ENCODE measurements around the gene SLC12A3.
A peak's percentile ranks its signal among the peaks of the same experiment; 100 is the strongest.

SLC12A3 gene

DNA sequence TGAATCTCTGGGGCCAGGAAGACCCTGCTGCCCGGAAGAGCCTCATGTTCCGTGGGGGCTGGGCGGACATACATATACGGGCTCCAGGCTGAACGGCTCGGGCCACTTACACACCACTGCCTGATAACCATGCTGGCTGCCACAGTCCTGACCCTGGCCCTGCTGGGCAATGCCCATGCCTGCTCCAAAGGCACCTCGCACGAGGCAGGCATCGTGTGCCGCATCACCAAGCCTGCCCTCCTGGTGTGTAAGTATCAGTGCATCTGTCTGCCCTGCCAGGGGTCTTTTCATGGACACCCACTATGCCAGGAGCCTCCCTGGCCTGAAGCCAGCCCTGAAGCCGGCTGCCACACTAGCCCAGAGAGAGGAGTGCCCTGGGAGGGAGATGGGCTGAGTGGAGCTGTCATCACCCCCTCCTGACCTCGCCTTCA is 96.9 kb downstream of the SLC12A3 start, which contains the start of gene CETP:
Gene CETP, plus strand, starts transcription at position 100 of the 431 bp plus-strand sequence. Its CDS starts 30 bp downstream, at position 130.
- Histone ChIP-seq H3K9me3 (ENCODE audit: control insufficient read depth, low read length) (no peaks in the 10 kb centered on the region), H3K9ac (no peak within 1 kb of the TSS), H3K27me3 (ENCODE audit: control insufficient read depth, insufficient read depth, low read length) (no peaks in the 10 kb centered on the region), H3K4me1 (no peaks in the 10 kb centered on the region), H3K4me3 (ENCODE audit: low read depth, low read length) (no peak within 1 kb of the TSS), H3K79me2 (no peaks in the 10 kb centered on the region), H3K36me3 (ENCODE audit: control insufficient read depth, insufficient read depth, low read length) (no peaks in the 10 kb centered on the region), H3K4me2 (ENCODE audit: low read length) (no peak within 1 kb of the TSS), H3K27ac (no peak within 1 kb of the TSS), H2AFZ (no peak within 1 kb of the TSS)
- TF ChIP-seq, protein P1, sequence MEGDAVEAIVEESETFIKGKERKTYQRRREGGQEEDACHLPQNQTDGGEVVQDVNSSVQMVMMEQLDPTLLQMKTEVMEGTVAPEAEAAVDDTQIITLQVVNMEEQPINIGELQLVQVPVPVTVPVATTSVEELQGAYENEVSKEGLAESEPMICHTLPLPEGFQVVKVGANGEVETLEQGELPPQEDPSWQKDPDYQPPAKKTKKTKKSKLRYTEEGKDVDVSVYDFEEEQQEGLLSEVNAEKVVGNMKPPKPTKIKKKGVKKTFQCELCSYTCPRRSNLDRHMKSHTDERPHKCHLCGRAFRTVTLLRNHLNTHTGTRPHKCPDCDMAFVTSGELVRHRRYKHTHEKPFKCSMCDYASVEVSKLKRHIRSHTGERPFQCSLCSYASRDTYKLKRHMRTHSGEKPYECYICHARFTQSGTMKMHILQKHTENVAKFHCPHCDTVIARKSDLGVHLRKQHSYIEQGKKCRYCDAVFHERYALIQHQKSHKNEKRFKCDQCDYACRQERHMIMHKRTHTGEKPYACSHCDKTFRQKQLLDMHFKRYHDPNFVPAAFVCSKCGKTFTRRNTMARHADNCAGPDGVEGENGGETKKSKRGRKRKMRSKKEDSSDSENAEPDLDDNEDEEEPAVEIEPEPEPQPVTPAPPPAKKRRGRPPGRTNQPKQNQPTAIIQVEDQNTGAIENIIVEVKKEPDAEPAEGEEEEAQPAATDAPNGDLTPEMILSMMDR (IDR thresholded peaks at IDR 0.05): no peak

DNA sequence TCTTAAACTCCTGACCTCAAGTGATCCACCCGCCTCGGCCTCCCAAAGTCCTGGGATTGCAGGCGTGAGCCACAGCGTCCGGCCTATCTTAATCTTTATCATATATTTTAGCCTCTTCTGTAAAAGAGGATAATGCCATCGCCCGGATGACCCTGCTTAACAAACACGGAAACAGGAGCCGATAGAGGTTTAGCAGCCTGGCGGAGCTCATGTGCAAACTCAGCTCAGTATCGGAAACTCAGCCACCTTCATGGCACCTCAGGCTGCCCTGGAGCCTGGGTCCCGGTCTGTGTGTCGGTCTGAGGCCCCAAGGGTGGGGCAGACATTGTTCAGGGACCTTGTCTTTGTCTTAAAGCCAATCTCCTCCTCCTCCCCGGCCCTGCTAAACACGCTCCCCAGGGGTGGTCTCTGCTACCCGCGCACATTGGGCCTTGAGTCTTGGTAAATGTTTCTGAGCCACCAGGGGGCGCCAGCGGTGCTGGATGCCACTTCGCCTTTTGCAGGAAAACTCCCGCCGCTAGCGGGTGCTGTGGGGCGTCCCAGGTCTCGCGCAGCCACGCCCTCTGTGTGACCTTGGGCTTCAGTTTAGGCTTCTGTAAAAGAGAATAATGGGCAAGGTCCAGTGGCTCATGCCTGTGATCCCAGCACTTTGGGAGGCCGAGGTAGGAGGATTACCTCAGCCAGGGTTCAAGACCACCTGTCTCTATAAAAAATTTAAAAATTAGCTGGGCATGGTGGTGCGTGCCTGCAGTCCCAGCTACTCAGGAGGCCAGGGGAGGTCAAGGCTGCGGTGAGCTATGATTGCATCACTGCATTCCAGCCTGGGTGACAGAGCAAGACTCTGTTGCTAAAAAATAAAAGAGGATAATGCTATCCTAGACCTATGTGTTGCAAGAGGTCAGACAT is 99.5 kb downstream of the SLC12A3 start:
- Histone ChIP-seq H3K9me3 (ENCODE audit: control insufficient read depth, low read length) (no peaks in the 10 kb centered on the region), H3K27me3 (ENCODE audit: control insufficient read depth, insufficient read depth, low read length) (no peaks in the 10 kb centered on the region), H2AFZ (peak overlapping the region; percentile 18), H3K9ac (no peak overlapping the region), H3K4me2 (ENCODE audit: low read length) (no peak overlapping the region), H3K4me1 (no peaks in the 10 kb centered on the region), H3K27ac (no peak overlapping the region), H3K36me3 (ENCODE audit: control insufficient read depth, insufficient read depth, low read length) (no peaks in the 10 kb centered on the region), H3K79me2 (no peaks in the 10 kb centered on the region), H3K4me3 (ENCODE audit: low read depth, low read length) (no peak overlapping the region)
- TF ChIP-seq, protein P1 (IDR thresholded peaks at IDR 0.05): peak; percentile 94

All from parathyroid adenoma (tissue), 2 donors.